Testis (tissue), 3 donors: ENCODE measurements around the gene BRAT1. TPM values are rescaled to one million over a fixed set of nuclear protein-coding genes. Genes with fewer than 3 reads are reported as not detected.

Source experiments
- DNase-seq: peaks from one replicate; pipeline ENCODE4 v3.0.0-alpha.2; 2019
- H3K27ac ChIP-seq, 2 donors: fragments of 200-600 bp; sonication (generic); one replicate each; pipeline ENCODE4 v1.5.1; 2019
- H3K27me3 ChIP-seq: fragments of 200-600 bp; sonication (generic); one replicate; pipeline ENCODE4 v1.5.1; 2019
- H3K36me3 ChIP-seq: fragments of 200-600 bp; sonication (generic); one replicate; pipeline ENCODE4 v1.5.1; 2017; ENCODE audit warnings: low read depth; ENCODE audit errors: missing control alignments
- H3K4me1 ChIP-seq: fragments of 200-600 bp; sonication (generic); one replicate; pipeline ENCODE4 v1.5.1; 2019
- H3K4me3 ChIP-seq, 2 donors: fragments of 200-600 bp; sonication (generic); one replicate each; pipeline ENCODE4 v1.5.1; 2017 to 2019
- H3K9me3 ChIP-seq: fragments of 200-600 bp; sonication (generic); one replicate; pipeline ENCODE4 v1.5.1; 2017
- POLR2A ChIP-seq: fragments of 450-650 bp; IDR thresholded peaks from one replicate; pipeline ENCODE4 v1.6.1; 2017; ENCODE audit warnings: antibody characterized with exemption, mild to moderate bottlenecking, moderate library complexity
- WGBS, 2 donors: methylation state at CpG; one replicate each; pipeline ENCODE4 v1.1.5; 2018; 5-methylcytosine and 5-hydroxymethylcytosine counted together
- intact Hi-C: fragments of 100-400 bp; cut with DNase I; formaldehyde crosslinking; loops from one replicate; pipeline ENCODE4 v1.15.1; 2023; ENCODE audit warnings: low total_unique reads
- polyA plus RNA-seq: library from polyadenylated mRNA; stranded (reverse); fragments of 350-450 nt; fragmentation: Illumina TruSeq; extraction: RNeasy Lipid Tissue Mini Kit (QIAGEN cat#74804); gene quantifications from one replicate; pipeline ENCODE4 v1.2.3, GENCODE V29; 2014; ENCODE audit warnings: low read depth, low replicate concordance; ENCODE audit not compliant: insufficient read depth
- total RNA-seq, 2 donors: library from RNA; depleted of rRNA; stranded (reverse); fragments of >200 nt; gene quantifications; one replicate each; pipeline ENCODE4 v1.2.3, GENCODE V29; 2016
- TF ChIP-seq, protein P1 (sequence below), 3 experiments: fragments of 450-650 bp in 2 of 3; fragments of 200-600 bp in 1 of 3; sonication (generic) in 1 of 3; IDR thresholded peaks; one replicate each; pipeline ENCODE4 v1.5.1; 2016 to 2019; ENCODE audit warnings: antibody characterized with exemption in 3 of 3, mild to moderate bottlenecking in 2 of 3, moderate library complexity in 1 of 3

BRAT1 gene
- total and polyA plus RNA-seq, 3 donors from 2014 or later: 45.3 to 108 (median 104) TPM

- TF ChIP-seq, protein P1, sequence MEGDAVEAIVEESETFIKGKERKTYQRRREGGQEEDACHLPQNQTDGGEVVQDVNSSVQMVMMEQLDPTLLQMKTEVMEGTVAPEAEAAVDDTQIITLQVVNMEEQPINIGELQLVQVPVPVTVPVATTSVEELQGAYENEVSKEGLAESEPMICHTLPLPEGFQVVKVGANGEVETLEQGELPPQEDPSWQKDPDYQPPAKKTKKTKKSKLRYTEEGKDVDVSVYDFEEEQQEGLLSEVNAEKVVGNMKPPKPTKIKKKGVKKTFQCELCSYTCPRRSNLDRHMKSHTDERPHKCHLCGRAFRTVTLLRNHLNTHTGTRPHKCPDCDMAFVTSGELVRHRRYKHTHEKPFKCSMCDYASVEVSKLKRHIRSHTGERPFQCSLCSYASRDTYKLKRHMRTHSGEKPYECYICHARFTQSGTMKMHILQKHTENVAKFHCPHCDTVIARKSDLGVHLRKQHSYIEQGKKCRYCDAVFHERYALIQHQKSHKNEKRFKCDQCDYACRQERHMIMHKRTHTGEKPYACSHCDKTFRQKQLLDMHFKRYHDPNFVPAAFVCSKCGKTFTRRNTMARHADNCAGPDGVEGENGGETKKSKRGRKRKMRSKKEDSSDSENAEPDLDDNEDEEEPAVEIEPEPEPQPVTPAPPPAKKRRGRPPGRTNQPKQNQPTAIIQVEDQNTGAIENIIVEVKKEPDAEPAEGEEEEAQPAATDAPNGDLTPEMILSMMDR (IDR thresholded peaks at IDR 0.05): no peak
- TF ChIP-seq POLR2A: no peak
- Histone ChIP-seq H3K4me3 (no peak overlapping the region), H3K27me3 (no peaks in the 10 kb centered on the region), H3K27ac (no peak overlapping the region), H3K4me1 (peaks cover 15% of the 10 kb centered on the region), H3K9me3 (no peaks in the 10 kb centered on the region), H3K36me3 (no peaks in the 10 kb centered on the region)
- 90 to 100% methylated on average over 2 to 4 of the region's 6 CpGs for WGBS, 2 donors
- no peak for DNase-seq
- intact Hi-C loops: no loop called here
Observed at GRCh38 chr7:2498708-2499107, 56.6 kb downstream of the BRAT1 start.

DNA sequence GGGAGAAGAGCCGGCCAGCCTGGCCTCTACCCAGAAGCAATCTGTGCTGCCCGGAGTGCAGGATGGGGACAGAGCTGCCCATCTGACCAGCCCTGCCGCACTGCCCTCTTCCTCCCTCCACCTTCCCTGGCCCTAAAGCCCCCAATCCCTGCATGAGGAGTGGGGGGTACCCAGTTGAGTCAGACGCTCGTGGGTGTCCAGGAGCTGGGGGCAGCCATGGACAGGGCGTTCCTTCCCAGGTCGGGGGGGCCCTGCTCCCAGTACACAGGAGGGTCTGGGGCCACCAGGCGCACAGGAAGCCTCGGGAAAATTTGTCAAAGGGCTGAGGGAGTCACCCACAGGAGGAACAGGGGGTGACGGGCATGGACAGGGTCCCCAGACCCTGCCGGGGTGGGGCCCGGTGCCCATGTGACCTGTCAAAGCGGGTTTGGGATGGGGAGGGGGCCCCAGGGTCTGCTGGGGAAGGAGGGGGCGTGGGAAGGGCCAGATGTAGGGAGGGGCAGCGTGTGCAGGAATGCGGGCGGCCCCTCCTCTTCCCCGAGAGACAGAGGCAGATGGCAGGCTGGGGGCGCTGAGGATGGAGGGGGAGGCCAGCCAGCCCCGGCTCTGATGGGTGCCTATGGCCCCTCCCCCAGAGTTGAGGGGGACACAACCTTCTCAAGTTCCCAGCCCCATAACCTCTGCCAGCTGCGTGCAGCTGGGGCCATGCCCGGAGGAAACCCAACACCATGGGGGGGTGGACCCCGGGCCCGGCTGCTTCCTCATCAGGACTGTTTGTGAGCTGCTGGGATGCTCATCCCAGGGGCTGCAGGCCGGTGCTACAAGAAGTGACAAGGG lies 57.6 kb downstream of the BRAT1 start:
- TF ChIP-seq, protein P1 (IDR thresholded peaks at IDR 0.05): no peak
- no peak for TF ChIP-seq POLR2A
- no peak overlapping the region for H3K27ac ChIP-seq
- H3K4me1 ChIP-seq: peaks cover 18% of the 10 kb centered on the region
- no peaks in the 10 kb centered on the region for H3K9me3 ChIP-seq
- WGBS, 2 donors: 45 to 67% methylated on average over 10 to 25 of the region's 25 CpGs
- intact Hi-C loops: no loop called here
- no peaks in the 10 kb centered on the region for H3K36me3 ChIP-seq
- no peak for DNase-seq
- no peaks in the 10 kb centered on the region for H3K27me3 ChIP-seq
- no peak overlapping the region for H3K4me3 ChIP-seq

DNA sequence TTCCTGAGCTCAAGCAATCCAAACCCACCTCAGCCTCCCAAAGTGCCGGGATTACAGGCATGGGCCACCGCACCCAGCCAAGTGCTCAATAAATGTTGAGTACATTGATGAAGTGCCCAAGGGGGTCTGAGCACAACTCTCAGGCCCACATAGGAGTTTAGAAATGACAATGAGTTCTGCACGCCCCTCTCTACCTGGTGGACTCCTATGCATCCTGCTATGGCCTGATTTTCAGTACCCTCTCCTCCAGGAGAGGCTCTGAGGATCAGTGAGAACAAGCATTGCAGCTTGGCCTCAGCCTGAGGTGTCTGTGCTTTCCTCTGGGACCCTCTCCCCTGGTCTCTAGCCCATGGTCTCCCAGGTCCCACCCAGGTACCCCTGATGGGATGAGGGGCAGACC lies 58.3 kb downstream of the BRAT1 start:
- 93 to 98% methylated on average over 3 of the region's 3 CpGs for WGBS, 2 donors
- Histone ChIP-seq H3K4me3 (no peak overlapping the region), H3K27me3 (no peaks in the 10 kb centered on the region), H3K27ac (no peak overlapping the region), H3K9me3 (no peaks in the 10 kb centered on the region), H3K36me3 (no peaks in the 10 kb centered on the region), H3K4me1 (peaks cover 18% of the 10 kb centered on the region)
- no peak for DNase-seq
- no peak for TF ChIP-seq POLR2A
- TF ChIP-seq, protein P1 (IDR thresholded peaks at IDR 0.05): no peak
- intact Hi-C loops: no loop called here

DNA sequence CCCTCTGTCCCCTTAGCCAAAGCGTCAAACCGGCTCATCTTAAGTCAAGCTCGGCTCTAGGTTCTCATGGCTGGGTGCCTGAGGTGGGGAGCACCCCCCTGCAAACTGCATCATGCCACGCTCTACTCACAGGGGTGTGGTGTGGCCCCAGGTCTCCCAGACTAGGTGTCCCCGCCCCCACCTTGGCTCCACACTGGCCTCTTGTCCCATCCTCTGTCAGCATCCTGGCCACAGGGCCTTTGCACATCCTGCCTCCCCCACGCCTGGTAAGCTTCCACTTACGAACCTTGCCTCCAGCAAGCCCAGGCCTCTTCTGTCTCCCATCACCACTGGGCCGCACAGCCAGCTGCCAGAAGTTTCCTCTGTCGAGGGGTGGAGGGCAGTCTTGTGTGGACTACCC lies 58.9 kb downstream of the BRAT1 start:
- Histone ChIP-seq H3K36me3 (no peaks in the 10 kb centered on the region), H3K4me3 (no peak overlapping the region), H3K9me3 (no peaks in the 10 kb centered on the region), H3K4me1 (peaks cover 18% of the 10 kb centered on the region), H3K27ac (no peak overlapping the region), H3K27me3 (no peaks in the 10 kb centered on the region)
- TF ChIP-seq POLR2A: no peak
- TF ChIP-seq, protein P1 (IDR thresholded peaks at IDR 0.05): no peak
- DNase-seq: no peak
- WGBS, 2 donors: 96 to 98% methylated on average over 9 of the region's 9 CpGs
- intact Hi-C loops: no loop called here
